SU-DHL-6 (cell line): ENCODE data around the gene FIZ1.

Source experiments
- H2AFZ ChIP-seq: fragments of 200-600 bp; sonication (generic); 2 replicates; pipeline ENCODE4 v1.6.1; 2014; ENCODE audit warnings: low read depth, mild to moderate bottlenecking, moderate library complexity, mixed read lengths, antibody characterized with exemption, low read length; ENCODE audit not compliant: severe bottlenecking
- H3F3A ChIP-seq: fragments of 200-600 bp; shearing (Covaris generic); 2 replicates; pipeline ENCODE4 v1.6.0; 2016; ENCODE audit warnings: antibody characterized with exemption, mild to moderate bottlenecking; ENCODE audit not compliant: insufficient read depth
- H3K27ac ChIP-seq: fragments of 200-600 bp; sonication (generic); 2 replicates; pipeline ENCODE4 v1.5.1; 2016; ENCODE audit warnings: low read depth, mild to moderate bottlenecking, low read length, moderate library complexity, mixed read lengths
- H3K27me3 ChIP-seq: fragments of 200-600 bp; sonication (generic), shearing (Covaris generic); 2 replicates; pipeline ENCODE4 v1.6.0; 2014; ENCODE audit warnings: mild to moderate bottlenecking, low read length
- H3K36me3 ChIP-seq: fragments of 200-600 bp; sonication (generic); 2 replicates; pipeline ENCODE4 v1.6.1; 2014; ENCODE audit warnings: mild to moderate bottlenecking, low read length, mixed read lengths
- H3K4me2 ChIP-seq: fragments of 300-600, 200-600 bp; shearing (Covaris generic), sonication (generic); 2 replicates; pipeline ENCODE4 v1.6.0; 2014; ENCODE audit warnings: low read length, low read depth, mild to moderate bottlenecking; ENCODE audit not compliant: poor library complexity, severe bottlenecking
- H3K4me3 ChIP-seq: fragments of 200-600 bp; sonication (generic); 2 replicates; pipeline ENCODE4 v1.5.1; 2014; ENCODE audit warnings: antibody characterized with exemption, low read length, mild to moderate bottlenecking, mixed read lengths; ENCODE audit not compliant: insufficient read depth, poor library complexity, severe bottlenecking
- H3K79me2 ChIP-seq: fragments of 200-600 bp; sonication (generic); 2 replicates; pipeline ENCODE4 v1.6.1; 2014; ENCODE audit warnings: mild to moderate bottlenecking, low read length, moderate library complexity; ENCODE audit not compliant: insufficient read depth
- H3K9ac ChIP-seq: fragments of 200-600 bp; sonication (generic); 2 replicates; pipeline ENCODE4 v1.7.0; 2014; ENCODE audit warnings: mild to moderate bottlenecking, low read length
- H3K9me2 ChIP-seq: fragments of 200-600 bp; sonication (generic); replicated peaks from 2 replicates; pipeline ENCODE4 v1.6.1; 2014; ENCODE audit warnings: low read length; ENCODE audit not compliant: insufficient read depth
- H3K9me3 ChIP-seq: fragments of 200-600 bp; sonication (generic); 2 replicates; pipeline ENCODE4 v1.6.1; 2014; ENCODE audit warnings: low read length, mixed read lengths; ENCODE audit not compliant: insufficient read depth
- H4K20me1 ChIP-seq: fragments of 200-600 bp; sonication (generic); 2 replicates; pipeline ENCODE4 v1.6.1; 2014; ENCODE audit warnings: low read depth, mild to moderate bottlenecking, antibody characterized with exemption, low read length, moderate library complexity, mixed read lengths
- EZH2phosphoT487 ChIP-seq: fragments of 200-600 bp; sonication (generic), shearing (Covaris generic); conservative IDR thresholded peaks from 2 replicates; pipeline ENCODE4 v1.6.1; 2018; ENCODE audit warnings: mild to moderate bottlenecking, antibody characterized with exemption, low read length, moderate library complexity, mixed read lengths
- TF ChIP-seq, protein P1 (sequence below): fragments of 200-600 bp; sonication (generic); IDR thresholded peaks from one replicate; pipeline ENCODE4 v1.5.1; 2017; ENCODE audit warnings: antibody characterized with exemption, mild to moderate bottlenecking, low read length, moderate library complexity; ENCODE audit not compliant: insufficient read depth, poor library complexity, severe bottlenecking

Gene FIZ1

DNA sequence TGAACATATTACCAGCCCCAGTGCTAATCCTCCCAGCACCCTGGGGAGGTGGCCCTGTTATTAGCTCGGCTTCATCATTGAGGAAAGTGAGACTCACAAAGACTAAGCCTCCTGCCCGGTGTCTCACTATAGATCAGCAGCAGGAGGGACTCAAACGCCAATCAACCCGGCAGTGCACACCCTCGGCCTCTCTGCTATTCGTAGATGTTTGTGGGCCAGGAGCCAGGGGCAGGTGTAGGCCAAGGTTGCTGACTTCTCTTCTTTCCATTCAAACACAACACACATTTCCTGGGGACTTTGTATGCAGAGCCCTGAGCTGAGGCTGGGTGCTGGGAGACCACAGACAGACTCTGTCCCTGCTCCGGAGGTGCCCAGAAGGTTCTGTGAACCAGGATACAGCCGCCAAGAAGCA, 44.6 kb downstream of the FIZ1 start:
- Histone ChIP-seq H2AFZ (no peak overlapping the region), H3K27me3 (no peaks in the 10 kb centered on the region), H3F3A (no peaks in the 10 kb centered on the region), H4K20me1 (no peaks in the 10 kb centered on the region), H3K9ac (no peak overlapping the region), H3K27ac (no peak overlapping the region), H3K9me3 (no peaks in the 10 kb centered on the region), H3K4me2 (no peak overlapping the region), H3K9me2 (no peaks in the 10 kb centered on the region), H3K4me3 (no peak overlapping the region), H3K36me3 (no peaks in the 10 kb centered on the region), H3K79me2 (no peaks in the 10 kb centered on the region)
- TF ChIP-seq EZH2phosphoT487 = no peak
- TF ChIP-seq, protein P1, sequence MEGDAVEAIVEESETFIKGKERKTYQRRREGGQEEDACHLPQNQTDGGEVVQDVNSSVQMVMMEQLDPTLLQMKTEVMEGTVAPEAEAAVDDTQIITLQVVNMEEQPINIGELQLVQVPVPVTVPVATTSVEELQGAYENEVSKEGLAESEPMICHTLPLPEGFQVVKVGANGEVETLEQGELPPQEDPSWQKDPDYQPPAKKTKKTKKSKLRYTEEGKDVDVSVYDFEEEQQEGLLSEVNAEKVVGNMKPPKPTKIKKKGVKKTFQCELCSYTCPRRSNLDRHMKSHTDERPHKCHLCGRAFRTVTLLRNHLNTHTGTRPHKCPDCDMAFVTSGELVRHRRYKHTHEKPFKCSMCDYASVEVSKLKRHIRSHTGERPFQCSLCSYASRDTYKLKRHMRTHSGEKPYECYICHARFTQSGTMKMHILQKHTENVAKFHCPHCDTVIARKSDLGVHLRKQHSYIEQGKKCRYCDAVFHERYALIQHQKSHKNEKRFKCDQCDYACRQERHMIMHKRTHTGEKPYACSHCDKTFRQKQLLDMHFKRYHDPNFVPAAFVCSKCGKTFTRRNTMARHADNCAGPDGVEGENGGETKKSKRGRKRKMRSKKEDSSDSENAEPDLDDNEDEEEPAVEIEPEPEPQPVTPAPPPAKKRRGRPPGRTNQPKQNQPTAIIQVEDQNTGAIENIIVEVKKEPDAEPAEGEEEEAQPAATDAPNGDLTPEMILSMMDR = no peak

DNA sequence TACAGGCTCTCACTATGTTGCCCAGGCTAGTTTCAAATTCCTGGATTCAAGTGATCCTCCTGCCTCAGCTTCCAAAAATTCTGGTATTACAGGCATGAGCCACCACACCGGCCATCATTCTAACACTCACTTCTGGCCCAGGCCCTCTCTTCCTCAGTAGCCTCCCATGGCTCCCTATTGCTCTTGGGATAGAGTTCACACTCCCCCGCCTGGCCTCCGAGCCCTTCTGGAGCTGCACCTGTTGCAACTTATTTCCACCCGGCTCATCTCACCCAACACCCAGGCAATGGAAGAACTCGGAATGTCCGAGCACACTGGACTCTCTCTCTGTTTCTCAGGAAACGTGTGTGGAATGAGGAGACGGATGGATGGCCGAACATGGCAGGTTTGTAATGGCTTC, 45.0 kb downstream of the FIZ1 start:
- H3K4me2 ChIP-seq = no peak overlapping the region
- no peaks in the 10 kb centered on the region for H3F3A ChIP-seq
- no peak for TF ChIP-seq EZH2phosphoT487
- TF ChIP-seq, protein P1 = no peak
- H3K9ac ChIP-seq = no peak overlapping the region
- no peaks in the 10 kb centered on the region for H3K9me2 ChIP-seq
- H3K36me3 ChIP-seq = no peaks in the 10 kb centered on the region
- H4K20me1 ChIP-seq = no peaks in the 10 kb centered on the region
- H3K27ac ChIP-seq = no peak overlapping the region
- no peak overlapping the region for H2AFZ ChIP-seq
- no peaks in the 10 kb centered on the region for H3K27me3 ChIP-seq
- H3K9me3 ChIP-seq = no peaks in the 10 kb centered on the region
- H3K79me2 ChIP-seq = no peaks in the 10 kb centered on the region
- H3K4me3 ChIP-seq = no peak overlapping the region

DNA sequence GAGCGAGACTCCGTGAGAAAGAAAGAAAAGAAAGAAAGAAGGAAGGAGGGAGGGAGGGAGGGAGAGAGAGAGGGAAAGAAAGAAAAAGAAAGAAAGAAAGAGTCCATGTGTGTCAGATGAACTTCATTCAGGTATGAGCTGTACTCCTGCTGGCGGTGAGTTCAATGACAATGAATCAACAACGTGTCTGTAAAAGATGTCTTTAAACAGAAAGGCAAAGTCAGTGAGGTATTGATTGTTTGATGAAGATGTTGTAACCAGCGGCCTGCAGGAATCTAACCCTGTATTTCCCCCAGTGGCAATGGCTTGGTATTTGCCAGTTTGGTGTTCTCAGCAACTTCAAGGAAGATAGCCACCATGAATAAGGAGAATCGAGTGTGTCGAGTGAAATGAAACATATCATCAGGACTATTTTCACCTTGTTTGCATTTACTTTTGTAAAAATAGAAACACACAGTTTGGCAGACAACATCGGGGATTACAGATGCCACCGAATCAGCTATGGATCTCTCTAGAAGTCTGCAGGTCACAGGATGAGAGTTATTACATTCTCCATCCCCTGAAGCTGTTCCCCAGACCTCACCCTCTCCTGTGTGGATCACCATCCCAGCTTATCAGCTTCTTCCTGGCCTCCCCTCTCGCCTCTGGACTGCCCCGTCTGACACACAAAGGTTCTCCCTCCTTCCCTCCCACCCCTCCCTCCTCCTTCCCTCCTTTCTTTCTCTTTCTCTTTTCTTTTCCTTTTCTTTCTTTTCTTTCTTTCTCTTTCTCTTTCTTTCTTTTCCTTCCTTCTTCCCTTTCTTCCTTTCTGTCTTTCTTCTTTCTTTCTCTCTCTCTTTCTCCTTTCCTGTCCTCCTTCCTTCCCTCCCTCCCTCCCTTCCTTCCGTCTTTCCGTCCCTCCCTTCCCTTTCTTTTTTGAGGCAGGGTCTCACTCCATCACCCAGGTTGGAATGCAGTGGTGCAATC, 45.8 kb downstream of the FIZ1 start:
- Histone ChIP-seq H3K27ac (no peak overlapping the region), H3K36me3 (no peaks in the 10 kb centered on the region), H3K9me3 (no peaks in the 10 kb centered on the region), H4K20me1 (no peaks in the 10 kb centered on the region), H3K4me3 (no peak overlapping the region), H2AFZ (no peak overlapping the region), H3K27me3 (no peaks in the 10 kb centered on the region), H3K9ac (no peak overlapping the region), H3K4me2 (no peak overlapping the region), H3K9me2 (no peaks in the 10 kb centered on the region), H3F3A (no peaks in the 10 kb centered on the region), H3K79me2 (no peaks in the 10 kb centered on the region)
- no peak for TF ChIP-seq EZH2phosphoT487
- TF ChIP-seq, protein P1 = no peak
